ENCODE results near the gene PRCD.
A peak's percentile ranks its signal among the peaks of the same experiment; 100 is the strongest.

PRCD gene

GRCh38 chr17:76543826-76544545 is 4.1 kb downstream of the PRCD start:
- no peak overlapping the region for H3K4me3 ChIP-seq (ENCODE audit: low read depth, low read length)
- no peak for TF ChIP-seq CTCF (IDR thresholded peaks at IDR 0.05; ENCODE audit: borderline replicate concordance, insufficient read depth, low read depth, low read length)

DNA sequence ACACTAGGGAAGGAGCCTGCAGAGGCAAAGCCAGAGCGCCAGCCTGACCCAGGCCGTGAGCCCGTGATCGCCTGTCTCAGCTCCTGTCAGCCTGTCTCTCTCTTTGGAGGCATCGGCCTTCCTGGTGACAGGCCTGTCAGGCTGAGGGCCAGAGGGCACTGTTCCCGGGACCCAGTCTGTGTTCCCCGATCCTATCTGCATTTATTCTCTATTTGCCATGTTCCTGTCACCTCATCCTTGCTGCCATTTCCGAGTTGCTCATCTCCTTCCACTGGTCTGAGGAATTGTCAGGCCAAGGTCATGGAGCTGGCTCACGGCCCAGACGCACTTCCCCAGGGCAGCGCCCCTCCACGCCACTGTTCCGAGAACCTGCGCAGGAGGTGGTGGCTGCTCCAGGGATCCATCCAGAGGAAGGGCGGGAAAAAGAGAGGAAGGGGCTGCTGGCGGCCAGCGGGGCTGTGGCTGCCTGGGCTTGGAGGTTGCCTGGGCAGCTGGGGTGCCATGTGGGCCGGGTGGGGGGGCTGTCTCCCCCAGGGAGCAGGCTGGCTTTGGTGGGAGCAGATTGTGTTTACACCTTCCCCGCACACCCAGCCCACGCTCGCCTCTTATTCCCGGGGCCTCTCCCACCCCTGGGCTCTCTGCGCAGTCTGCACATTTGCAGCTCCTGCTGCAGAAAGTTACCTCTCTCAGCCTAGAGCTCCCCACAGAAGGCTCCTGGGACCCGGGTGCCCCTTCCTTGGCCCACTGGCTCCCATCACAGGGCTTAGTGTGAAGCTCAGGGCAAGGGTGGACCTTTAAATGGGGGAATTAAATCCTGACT is 4.9 kb downstream of the PRCD start:
- H3K4me3 ChIP-seq (ENCODE audit: low read depth, low read length), result no peak overlapping the region

GRCh38 chr17:76545918-76546555 is 6.2 kb downstream of the PRCD start:
- no peak overlapping the region for H3K4me3 ChIP-seq (ENCODE audit: low read depth, low read length)
- no peak for TF ChIP-seq CTCF (IDR thresholded peaks at IDR 0.05; ENCODE audit: borderline replicate concordance, insufficient read depth, low read depth, low read length)

More for the DNA sequence above, 4.9 kb downstream of the PRCD start:
- no peak for TF ChIP-seq CTCF (IDR thresholded peaks at IDR 0.05; ENCODE audit: borderline replicate concordance, insufficient read depth, low read depth, low read length)

DNA sequence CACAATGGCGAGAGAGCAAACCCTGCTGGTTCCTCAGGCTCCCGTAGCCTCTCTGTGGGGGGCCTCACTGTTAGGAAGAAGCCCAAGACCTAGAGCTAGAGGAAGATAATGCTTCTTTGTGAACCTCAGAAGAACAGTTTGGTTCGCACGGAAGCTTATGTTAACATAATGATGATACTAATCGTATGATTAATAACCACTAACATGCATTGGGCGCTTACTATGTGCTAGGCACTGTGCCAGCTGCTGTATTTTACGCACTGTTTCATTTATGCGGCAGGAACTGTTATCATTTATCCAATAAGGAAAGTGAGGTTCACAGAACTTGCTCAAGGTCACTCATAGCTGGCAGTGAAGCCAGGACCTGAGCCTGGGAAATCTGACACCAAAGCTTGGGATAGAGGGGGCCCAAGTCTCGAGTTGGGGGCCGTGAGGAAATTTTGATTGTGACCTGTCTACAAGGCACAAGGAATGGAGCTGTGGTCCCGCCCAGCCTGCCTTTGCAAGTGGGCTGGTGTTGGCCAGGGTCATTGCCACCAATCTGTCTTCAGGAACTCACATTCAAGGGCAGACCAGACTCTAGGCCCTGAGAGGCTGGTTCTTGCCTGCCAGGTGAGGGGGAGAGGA is 6.8 kb downstream of the PRCD start:
- H3K4me3 ChIP-seq (ENCODE audit: low read depth, low read length), result no peak overlapping the region

DNA sequence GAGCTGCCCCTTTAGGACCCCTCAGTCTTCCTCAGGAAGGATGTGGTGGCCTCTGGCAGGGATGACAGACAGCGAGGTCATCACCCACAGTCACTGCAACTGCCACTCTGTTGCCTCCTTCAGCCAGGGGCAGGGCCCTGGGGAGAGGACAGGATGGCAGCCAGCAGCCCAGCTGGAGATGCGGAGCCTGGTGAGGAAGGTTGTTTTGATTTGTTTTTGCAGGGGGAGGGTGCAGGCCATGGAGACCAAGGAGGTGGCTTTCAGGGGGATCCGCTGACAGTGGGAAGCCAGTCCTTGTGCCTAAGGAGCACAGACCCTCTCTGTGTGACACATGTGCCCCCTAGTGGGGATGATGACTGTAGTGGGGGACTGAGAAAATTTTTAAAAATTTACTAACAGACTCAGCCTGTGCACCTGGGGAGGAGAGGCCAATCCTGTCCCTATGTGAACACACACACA is 7.4 kb downstream of the PRCD start:
- no peak overlapping the region for H3K4me3 ChIP-seq (ENCODE audit: low read depth, low read length)
- TF ChIP-seq CTCF (IDR thresholded peaks at IDR 0.05; ENCODE audit: borderline replicate concordance, insufficient read depth, low read depth, low read length), result peak; percentile 73

More for the DNA sequence above, 6.8 kb downstream of the PRCD start:
- no peak for TF ChIP-seq CTCF (IDR thresholded peaks at IDR 0.05; ENCODE audit: borderline replicate concordance, insufficient read depth, low read depth, low read length)

DNA sequence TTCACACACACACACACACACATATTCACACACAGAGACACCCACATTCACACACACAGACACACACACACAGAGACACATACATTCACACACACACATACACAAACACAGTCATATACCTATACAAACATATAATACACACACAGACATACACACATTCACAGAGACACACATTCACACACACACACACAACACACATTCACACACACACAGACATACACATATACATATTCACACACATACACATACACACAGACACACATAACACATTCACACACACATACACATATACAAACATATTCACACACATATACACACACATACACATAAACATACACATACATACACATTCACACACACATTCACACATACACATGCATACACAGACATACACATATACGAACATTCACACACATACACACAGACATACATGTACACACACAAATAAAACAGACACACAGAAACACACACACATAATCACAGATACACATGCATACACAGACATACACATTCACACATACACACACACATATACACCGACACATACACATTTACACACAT is 7.9 kb downstream of the PRCD start:
- TF ChIP-seq CTCF (IDR thresholded peaks at IDR 0.05; ENCODE audit: borderline replicate concordance, insufficient read depth, low read depth, low read length), result no peak
- no peak overlapping the region for H3K4me3 ChIP-seq (ENCODE audit: low read depth, low read length)

Measured in GM12875 (cell line).